H9 (cell line): ENCODE measurements around the gene UVRAG. TPM values are rescaled to one million over a fixed set of nuclear protein-coding genes. Genes with fewer than 3 reads are reported as not detected.

Experiments
- DNase-seq: peaks from one replicate; pipeline ENCODE4 v3.0.0-alpha.2; 2017
- H2AFZ ChIP-seq: one replicate; pipeline ENCODE4 v1.6.1; 2013; ENCODE audit warnings: mild to moderate bottlenecking, low read length, control low read depth, moderate library complexity
- H2AK5ac ChIP-seq: 2 replicates; pipeline ENCODE4 v1.6.1; 2013; ENCODE audit warnings: low read length, control low read depth, mixed read lengths; ENCODE audit not compliant: insufficient read length
- H2BK120ac ChIP-seq: one replicate; pipeline ENCODE4 v1.6.1; 2013; ENCODE audit warnings: low read depth, mild to moderate bottlenecking, low read length, control low read depth, inconsistent platforms; ENCODE audit not compliant: poor library complexity, severe bottlenecking
- H2BK12ac ChIP-seq: 2 replicates; pipeline ENCODE4 v1.6.1; 2013; ENCODE audit warnings: low read length, control low read depth, mixed read lengths, low read depth; ENCODE audit not compliant: insufficient read length
- H2BK15ac ChIP-seq: 2 replicates; pipeline ENCODE4 v1.6.1; 2013; ENCODE audit warnings: low read depth, low read length, control low read depth
- H2BK20ac ChIP-seq: one replicate; pipeline ENCODE4 v1.6.1; 2013; ENCODE audit warnings: low read depth, mild to moderate bottlenecking, low read length, control low read depth, inconsistent platforms; ENCODE audit not compliant: poor library complexity, severe bottlenecking
- H2BK5ac ChIP-seq: 2 replicates; pipeline ENCODE4 v1.6.1; 2013; ENCODE audit warnings: low read length, control low read depth, mixed read lengths; ENCODE audit not compliant: insufficient read length
- H3K14ac ChIP-seq: 2 replicates; pipeline ENCODE4 v1.6.1; 2013; ENCODE audit warnings: low read length, control low read depth; ENCODE audit not compliant: insufficient read depth
- H3K18ac ChIP-seq: 2 replicates; pipeline ENCODE4 v1.6.1; 2013; ENCODE audit warnings: low read depth, mild to moderate bottlenecking, mixed read lengths, low read length, control low read depth; ENCODE audit not compliant: insufficient read length
- H3K23ac ChIP-seq: 2 replicates; pipeline ENCODE4 v1.6.1; 2013; ENCODE audit warnings: low read length, control low read depth, mixed read lengths, low read depth; ENCODE audit not compliant: insufficient read length
- H3K23me2 ChIP-seq: 2 replicates; pipeline ENCODE4 v1.6.1; 2013; ENCODE audit warnings: low read depth, mild to moderate bottlenecking, mixed read lengths, low read length, control low read depth; ENCODE audit not compliant: insufficient read length, poor library complexity, severe bottlenecking
- H3K27ac ChIP-seq: 2 replicates; pipeline ENCODE4 v1.5.1; 2013; ENCODE audit warnings: low read length, control low read depth, mixed read lengths, low read depth; ENCODE audit not compliant: insufficient read length
- H3K27me3 ChIP-seq: 2 replicates; pipeline ENCODE4 v1.6.1; 2013; ENCODE audit warnings: low read length, control low read depth, inconsistent platforms; ENCODE audit not compliant: insufficient read depth
- H3K4ac ChIP-seq: 2 replicates; pipeline ENCODE4 v1.6.1; 2013; ENCODE audit warnings: low read depth, mild to moderate bottlenecking, control low read depth, inconsistent platforms, low read length, moderate library complexity
- H3K4me1 ChIP-seq: 2 replicates; pipeline ENCODE4 v1.6.1; 2013; ENCODE audit warnings: low read length, control low read depth, inconsistent platforms; ENCODE audit not compliant: insufficient read depth
- H3K4me2 ChIP-seq: 2 replicates; pipeline ENCODE4 v1.6.1; 2013; ENCODE audit warnings: low read length, control low read depth, mixed read lengths; ENCODE audit not compliant: insufficient read length, insufficient read depth
- H3K56ac ChIP-seq: 2 replicates; pipeline ENCODE4 v1.6.1; 2013; ENCODE audit warnings: low read depth, mild to moderate bottlenecking, mixed read lengths, low read length, control low read depth; ENCODE audit not compliant: insufficient read length
- H3K79me1 ChIP-seq: 2 replicates; pipeline ENCODE4 v1.6.1; 2013; ENCODE audit warnings: low read depth, mild to moderate bottlenecking, moderate library complexity, low read length, control low read depth, inconsistent platforms; ENCODE audit not compliant: insufficient read depth, poor library complexity, severe bottlenecking
- H3K79me2 ChIP-seq: 2 replicates; pipeline ENCODE4 v1.6.1; 2013; ENCODE audit warnings: low read length, control low read depth, inconsistent platforms; ENCODE audit not compliant: insufficient read depth
- H3K9ac ChIP-seq: 2 replicates; pipeline ENCODE4 v1.6.1; 2013; ENCODE audit warnings: low read length, control low read depth, mixed read lengths; ENCODE audit not compliant: insufficient read length; ENCODE audit errors: extremely low read depth
- H3K9me3 ChIP-seq: one replicate; pipeline ENCODE4 v1.6.1; 2013; ENCODE audit warnings: low read depth, low read length, inconsistent platforms; ENCODE audit not compliant: control insufficient read depth
- H3T11ph ChIP-seq: one replicate; pipeline ENCODE4 v1.6.1; 2013; ENCODE audit warnings: mild to moderate bottlenecking, low read length, control low read depth, inconsistent platforms
- H4K20me1 ChIP-seq: one replicate; pipeline ENCODE4 v1.6.1; 2013; ENCODE audit not compliant: control insufficient read depth, insufficient read length, insufficient read depth
- H4K5ac ChIP-seq: 2 replicates; pipeline ENCODE4 v1.6.1; 2013; ENCODE audit warnings: low read depth, mild to moderate bottlenecking, mixed read lengths, low read length, control low read depth; ENCODE audit not compliant: insufficient read length
- H4K8ac ChIP-seq: replicated peaks from 2 replicates; pipeline ENCODE4 v1.6.1; 2013; ENCODE audit warnings: low read length, control low read depth, mixed read lengths, low read depth; ENCODE audit not compliant: insufficient read length
- H4K91ac ChIP-seq: 2 replicates; pipeline ENCODE4 v1.6.1; 2013; ENCODE audit warnings: low read depth, mild to moderate bottlenecking, moderate library complexity, mixed read lengths, low read length, control low read depth; ENCODE audit not compliant: insufficient read length
- H3K27ac Mint-ChIP-seq, 3 experiments: 2 replicates in 2 of 3; 3 replicates in 1 of 3; pipeline ENCODE4 v1.8.0; 2020 to 2021; ENCODE audit warnings: mixed read lengths in 3 of 3, mild to moderate bottlenecking in 1 of 3, moderate library complexity in 1 of 3
- H3K27me3 Mint-ChIP-seq: 2 replicates; pipeline ENCODE4 v1.8.0; 2021; ENCODE audit warnings: low read depth, mild to moderate bottlenecking, moderate library complexity, mixed read lengths
- H3K36me3 Mint-ChIP-seq, 3 experiments: 2 replicates in 2 of 3; 3 replicates in 1 of 3; pipeline ENCODE4 v1.8.0; 2020 to 2021; ENCODE audit warnings: low read depth in 3 of 3, mixed read lengths in 3 of 3; ENCODE audit not compliant: insufficient read depth in 1 of 3
- H3K4me1 Mint-ChIP-seq, 2 experiments: 2 replicates each; pipeline ENCODE4 v1.8.0; 2020; ENCODE audit warnings: mixed read lengths in 2 of 2
- H3K4me3 Mint-ChIP-seq, 2 experiments: 2 replicates in 1 of 2; 3 replicates in 1 of 2; pipeline ENCODE4 v1.8.0; 2020 to 2021; ENCODE audit warnings: mild to moderate bottlenecking in 2 of 2, mixed read lengths in 2 of 2, moderate library complexity in 1 of 2
- H3K9me3 Mint-ChIP-seq, 2 experiments: 2 replicates in 1 of 2; 3 replicates in 1 of 2; pipeline ENCODE4 v1.8.0; 2020; ENCODE audit warnings: mild to moderate bottlenecking in 2 of 2, mixed read lengths in 2 of 2, moderate library complexity in 1 of 2
- WGBS: extraction: QIAGEN DNeasy Blood & Tissue Kit; methylation state at CpG from one replicate; pipeline ENCODE4 v1.1.7; 2013; ENCODE audit warnings: missing lambda C conversion rate, low lambda C conversion rate, mixed read lengths; ENCODE audit not compliant: insufficient read length; ENCODE audit errors: extremely low coverage; 5-methylcytosine and 5-hydroxymethylcytosine counted together
- total RNA-seq: library from RNA; stranded (reverse); gene quantifications from 2 replicates; pipeline ENCODE4 v1.2.1, GENCODE V29; 2021
- TF ChIP-seq, protein P1 (sequence below): fragments of 200-600 bp; sonication (generic); conservative IDR thresholded peaks from 3 replicates; pipeline ENCODE4 v1.8.0; 2021; ENCODE audit warnings: antibody characterized with exemption, mild to moderate bottlenecking

The UVRAG gene
- total RNA-seq, 1 experiment from 2014 or later, result 18.5 TPM

- WGBS, result no CpG with 5 or more reads among the region's 5 CpGs
- no peak overlapping the region for H3K9ac ChIP-seq
- peaks cover 18% of the 10 kb centered on the region for H3K27me3 Mint-ChIP-seq
These were observed 36.0 kb upstream of the UVRAG start for GRCh38 chr11:75778962-75779361.

More at GRCh38 chr11:75778962-75779361, 36.0 kb upstream of the UVRAG start:
- Mint-ChIP-seq H3K27ac (no peak overlapping the region), H3K9me3 (no peaks in the 10 kb centered on the region; a peak in 1 of 5 replicates), H3K36me3 (no peaks in the 10 kb centered on the region; a peak in 2 of 7 replicates), H3K4me1 (peaks cover 15 to 23% of the 10 kb centered on the region in 2 experiments), H3K4me3 (no peak overlapping the region)
- H3K79me2 ChIP-seq, result no peaks in the 10 kb centered on the region
- H3K56ac ChIP-seq, result no peak overlapping the region
- no peak for DNase-seq
- no peak overlapping the region for H2BK15ac ChIP-seq
- no peak overlapping the region for H4K8ac ChIP-seq
- H3K4me2 ChIP-seq, result no peak overlapping the region
- H2BK120ac ChIP-seq, result no peak overlapping the region
- H3K14ac ChIP-seq, result no peak overlapping the region
- no peaks in the 10 kb centered on the region for H3K4me1 ChIP-seq
- no peak overlapping the region for H3K4ac ChIP-seq
- TF ChIP-seq, protein P1, sequence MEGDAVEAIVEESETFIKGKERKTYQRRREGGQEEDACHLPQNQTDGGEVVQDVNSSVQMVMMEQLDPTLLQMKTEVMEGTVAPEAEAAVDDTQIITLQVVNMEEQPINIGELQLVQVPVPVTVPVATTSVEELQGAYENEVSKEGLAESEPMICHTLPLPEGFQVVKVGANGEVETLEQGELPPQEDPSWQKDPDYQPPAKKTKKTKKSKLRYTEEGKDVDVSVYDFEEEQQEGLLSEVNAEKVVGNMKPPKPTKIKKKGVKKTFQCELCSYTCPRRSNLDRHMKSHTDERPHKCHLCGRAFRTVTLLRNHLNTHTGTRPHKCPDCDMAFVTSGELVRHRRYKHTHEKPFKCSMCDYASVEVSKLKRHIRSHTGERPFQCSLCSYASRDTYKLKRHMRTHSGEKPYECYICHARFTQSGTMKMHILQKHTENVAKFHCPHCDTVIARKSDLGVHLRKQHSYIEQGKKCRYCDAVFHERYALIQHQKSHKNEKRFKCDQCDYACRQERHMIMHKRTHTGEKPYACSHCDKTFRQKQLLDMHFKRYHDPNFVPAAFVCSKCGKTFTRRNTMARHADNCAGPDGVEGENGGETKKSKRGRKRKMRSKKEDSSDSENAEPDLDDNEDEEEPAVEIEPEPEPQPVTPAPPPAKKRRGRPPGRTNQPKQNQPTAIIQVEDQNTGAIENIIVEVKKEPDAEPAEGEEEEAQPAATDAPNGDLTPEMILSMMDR, result no peak
- H3T11ph ChIP-seq, result no peak overlapping the region
- no peaks in the 10 kb centered on the region for H3K79me1 ChIP-seq
- H3K23ac ChIP-seq, result no peak overlapping the region
- H3K9me3 ChIP-seq, result no peaks in the 10 kb centered on the region
- H3K27me3 ChIP-seq, result no peaks in the 10 kb centered on the region
- no peak overlapping the region for H4K91ac ChIP-seq
- no peak overlapping the region for H2BK20ac ChIP-seq
- no peak overlapping the region for H2AFZ ChIP-seq
- no peak overlapping the region for H3K18ac ChIP-seq
- no peak overlapping the region for H2AK5ac ChIP-seq
- H4K20me1 ChIP-seq, result no peaks in the 10 kb centered on the region
- H3K27ac ChIP-seq, result no peak overlapping the region
- H3K23me2 ChIP-seq, result no peaks in the 10 kb centered on the region
- no peak overlapping the region for H4K5ac ChIP-seq
- no peak overlapping the region for H2BK5ac ChIP-seq
- H2BK12ac ChIP-seq, result no peak overlapping the region
